PC-3 (cell line): ENCODE results near the gene METTL16.

Experiments used
- CTCF ChIP-seq: fragments of 300-600 bp; sonication (generic); conservative IDR thresholded peaks from 2 replicates; pipeline ENCODE4 v1.5.1; 2017; ENCODE audit warnings: antibody characterized with exemption, low read depth, mild to moderate bottlenecking, low read length
- EZH2 ChIP-seq: fragments of 300-600 bp; sonication (generic); IDR thresholded peaks from one replicate; pipeline ENCODE4 v1.6.1; 2017; ENCODE audit warnings: antibody characterized with exemption, mild to moderate bottlenecking, low read length; ENCODE audit not compliant: unreplicated experiment

GRCh38 chr17:2462481-2462880 is 49.2 kb downstream of the METTL16 start:
- TF ChIP-seq CTCF (no peak), EZH2 (no peak)
